Suppressor macrophage treated with lipopolysaccharide for 4 hours (primary cell): ENCODE measurements around the gene OR6S1.
"Not testable (repeated sequence)": the region's sequence is repeated elsewhere in the genome, so short reads cannot be mapped to it uniquely, and the experiment has no call there.

Source experiments
- DNase-seq: peaks from one replicate; pipeline ENCODE4 v3.0.0-alpha.2; 2020

OR6S1 gene

GRCh38 chr14:20630340-20631022 is 11.0 kb downstream of the OR6S1 start:
- no peak for DNase-seq

GRCh38 chr14:20628063-20628854 is 13.2 kb downstream of the OR6S1 start:
- no peak for DNase-seq

- DNase-seq, result no peak
Observed at GRCh38 chr14:20627346-20628027, 14.0 kb downstream of the OR6S1 start.

GRCh38 chr14:20626274-20626673 is 15.2 kb downstream of the OR6S1 start:
- no peak for DNase-seq

- DNase-seq, result peak; percentile 88
Observed at GRCh38 chr14:20624495-20625070, 16.9 kb downstream of the OR6S1 start.

- DNase-seq, result peak; percentile 52
Observed at GRCh38 chr14:20623798-20624197, 17.7 kb downstream of the OR6S1 start.

- DNase-seq, result no peak
Observed at GRCh38 chr14:20622816-20623291, 18.6 kb downstream of the OR6S1 start.

- DNase-seq, result no peak
Observed at GRCh38 chr14:20620798-20621478, 20.6 kb downstream of the OR6S1 start.

- DNase-seq, result not testable (repeated sequence)
Observed at GRCh38 chr14:20619688-20620087, 21.8 kb downstream of the OR6S1 start.

- DNase-seq, result peak; percentile 61
Observed at GRCh38 chr14:20618271-20618749, 23.2 kb downstream of the OR6S1 start.

GRCh38 chr14:20617138-20618003 is 24.1 kb downstream of the OR6S1 start:
- no peak for DNase-seq

- DNase-seq, result no peak
Observed at GRCh38 chr14:20615996-20616395, 25.5 kb downstream of the OR6S1 start.

- no peak for DNase-seq
Observed at GRCh38 chr14:20614038-20614840, 27.3 kb downstream of the OR6S1 start.

- DNase-seq, result peak; percentile 88
Observed at GRCh38 chr14:20613094-20614037, 28.1 kb downstream of the OR6S1 start.

GRCh38 chr14:20612403-20612802 is 29.1 kb downstream of the OR6S1 start:
- DNase-seq, result peak; percentile 83

GRCh38 chr14:20611277-20611676 is 30.2 kb downstream of the OR6S1 start:
- DNase-seq, result no peak

- DNase-seq, result peak; percentile 67
Observed at GRCh38 chr14:20610002-20610765, 31.3 kb downstream of the OR6S1 start.

- DNase-seq, result peak; percentile 93
Observed at GRCh38 chr14:20609215-20610001, 32.1 kb downstream of the OR6S1 start.
